Nephron (organoid): ENCODE results near the gene STARD10.

Experiments
- H3K27ac Mint-ChIP-seq, 3 experiments: 2 replicates each; pipeline ENCODE4 v1.8.0; 2020; ENCODE audit warnings: mixed read lengths in 3 of 3, mild to moderate bottlenecking in 2 of 3, moderate library complexity in 1 of 3
- H3K27me3 Mint-ChIP-seq: 2 replicates; pipeline ENCODE4 v1.8.0; 2021; ENCODE audit warnings: low read depth, mild to moderate bottlenecking, moderate library complexity, mixed read lengths
- H3K36me3 Mint-ChIP-seq: 2 replicates; pipeline ENCODE4 v1.8.0; 2020; ENCODE audit warnings: low read depth, mixed read lengths
- H3K4me1 Mint-ChIP-seq: 2 replicates; pipeline ENCODE4 v1.8.0; 2020; ENCODE audit warnings: mixed read lengths
- H3K4me3 Mint-ChIP-seq, 3 experiments: 2 replicates each; pipeline ENCODE4 v1.8.0; 2020; ENCODE audit warnings: mild to moderate bottlenecking in 3 of 3, mixed read lengths in 3 of 3, moderate library complexity in 2 of 3
- H3K9me3 Mint-ChIP-seq: 2 replicates; pipeline ENCODE4 v1.8.0; 2020; ENCODE audit warnings: mixed read lengths
- TF ChIP-seq, protein P1 (sequence below), 3 experiments: fragments of 200-600 bp; sonication (generic); IDR thresholded peaks; one replicate each; pipeline ENCODE4 v1.5.0; 2021; ENCODE audit warnings: antibody characterized with exemption in 3 of 3; ENCODE audit not compliant: unreplicated experiment in 3 of 3

Gene STARD10

GRCh38 chr11:72760539-72761405 lies 33.1 kb downstream of the STARD10 start:
- Mint-ChIP-seq H3K36me3 (peaks cover 17% of the 10 kb centered on the region), H3K9me3 (no peaks in the 10 kb centered on the region), H3K27me3 (peaks cover 7% of the 10 kb centered on the region), H3K4me3 (no peak overlapping the region), H3K4me1 (peaks cover 26% of the 10 kb centered on the region), H3K27ac (no peak overlapping the region)
- TF ChIP-seq, protein P1, sequence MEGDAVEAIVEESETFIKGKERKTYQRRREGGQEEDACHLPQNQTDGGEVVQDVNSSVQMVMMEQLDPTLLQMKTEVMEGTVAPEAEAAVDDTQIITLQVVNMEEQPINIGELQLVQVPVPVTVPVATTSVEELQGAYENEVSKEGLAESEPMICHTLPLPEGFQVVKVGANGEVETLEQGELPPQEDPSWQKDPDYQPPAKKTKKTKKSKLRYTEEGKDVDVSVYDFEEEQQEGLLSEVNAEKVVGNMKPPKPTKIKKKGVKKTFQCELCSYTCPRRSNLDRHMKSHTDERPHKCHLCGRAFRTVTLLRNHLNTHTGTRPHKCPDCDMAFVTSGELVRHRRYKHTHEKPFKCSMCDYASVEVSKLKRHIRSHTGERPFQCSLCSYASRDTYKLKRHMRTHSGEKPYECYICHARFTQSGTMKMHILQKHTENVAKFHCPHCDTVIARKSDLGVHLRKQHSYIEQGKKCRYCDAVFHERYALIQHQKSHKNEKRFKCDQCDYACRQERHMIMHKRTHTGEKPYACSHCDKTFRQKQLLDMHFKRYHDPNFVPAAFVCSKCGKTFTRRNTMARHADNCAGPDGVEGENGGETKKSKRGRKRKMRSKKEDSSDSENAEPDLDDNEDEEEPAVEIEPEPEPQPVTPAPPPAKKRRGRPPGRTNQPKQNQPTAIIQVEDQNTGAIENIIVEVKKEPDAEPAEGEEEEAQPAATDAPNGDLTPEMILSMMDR (IDR thresholded peaks at IDR 0.05; ENCODE audit: unreplicated experiment in 3 of 3) = no peak

- no peak overlapping the region for H3K4me3 Mint-ChIP-seq
- TF ChIP-seq, protein P1 (IDR thresholded peaks at IDR 0.05; ENCODE audit: unreplicated experiment in 3 of 3) = no peak
- H3K9me3 Mint-ChIP-seq = no peaks in the 10 kb centered on the region
- H3K27ac Mint-ChIP-seq = peak overlapping the region; percentile 26 to 71 (median 37)
- H3K4me1 Mint-ChIP-seq = peaks cover 28% of the 10 kb centered on the region
- H3K36me3 Mint-ChIP-seq = peaks cover 17% of the 10 kb centered on the region
- peaks cover 13% of the 10 kb centered on the region for H3K27me3 Mint-ChIP-seq
Measured at GRCh38 chr11:72759468-72759985, 34.3 kb downstream of the STARD10 start.

DNA sequence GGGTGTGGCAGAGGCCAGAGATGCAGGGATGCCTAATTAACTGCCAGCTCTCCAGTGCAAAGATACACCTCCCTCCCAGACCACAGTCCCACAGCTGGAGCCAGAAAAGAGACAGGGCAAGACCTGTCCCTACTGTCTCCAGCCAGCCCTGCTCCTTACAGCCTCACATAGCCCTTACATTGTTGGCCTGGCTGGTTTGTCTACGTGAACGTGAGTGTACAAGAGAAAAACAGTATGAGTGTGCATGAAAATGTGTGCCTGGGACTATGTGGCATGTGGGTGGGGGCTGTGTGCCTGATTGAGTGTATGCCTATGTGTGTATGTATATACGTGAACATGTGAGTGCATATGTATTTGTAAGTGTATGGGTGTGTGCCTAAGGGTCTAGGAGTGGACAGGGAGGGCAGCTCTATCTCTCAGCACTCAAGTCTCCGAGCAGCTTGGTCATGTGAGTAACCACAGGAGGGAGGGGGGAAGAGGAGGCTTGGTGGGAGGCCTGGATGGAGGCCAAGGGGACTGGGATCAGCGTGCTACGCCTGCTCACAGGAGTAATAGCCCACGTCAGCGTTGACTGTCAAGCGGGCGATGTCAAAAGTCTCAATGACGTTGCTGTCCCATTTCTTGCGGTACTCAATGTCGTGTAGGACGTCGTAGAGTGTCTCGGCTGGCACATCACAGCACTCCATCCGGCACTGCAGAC lies 35.0 kb downstream of the STARD10 start:
- Mint-ChIP-seq H3K4me3 (peak overlapping the region in 2 of 3 experiments; percentile 5 to 16), H3K27me3 (peaks cover 13% of the 10 kb centered on the region), H3K9me3 (no peaks in the 10 kb centered on the region), H3K27ac (peak overlapping the region; percentile 26 to 71 (median 37)), H3K36me3 (peaks cover 21% of the 10 kb centered on the region), H3K4me1 (peaks cover 28% of the 10 kb centered on the region)
- TF ChIP-seq, protein P1 (IDR thresholded peaks at IDR 0.05; ENCODE audit: unreplicated experiment in 3 of 3) = no peak

DNA sequence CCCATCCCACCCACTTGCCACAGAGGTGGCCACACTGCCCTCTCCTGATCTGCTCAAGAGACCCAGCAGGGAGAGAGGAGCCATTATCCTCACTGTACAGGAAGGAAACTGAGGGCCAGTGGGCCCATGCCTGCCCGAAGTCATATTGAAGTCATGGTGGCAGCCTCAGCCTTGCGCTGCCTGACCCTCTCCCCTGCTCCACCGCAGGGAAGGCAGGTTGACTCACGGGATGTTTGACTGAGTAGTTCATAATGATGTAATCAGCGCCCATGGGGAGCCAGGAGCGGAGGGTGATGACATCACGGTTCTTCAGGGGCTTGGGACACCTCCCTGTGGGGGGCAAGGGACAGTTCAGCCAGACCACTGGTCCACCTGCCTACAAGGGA lies 35.5 kb downstream of the STARD10 start:
- TF ChIP-seq, protein P1 (IDR thresholded peaks at IDR 0.05; ENCODE audit: unreplicated experiment in 3 of 3) = no peak
- Mint-ChIP-seq H3K27me3 (peaks cover 13% of the 10 kb centered on the region), H3K4me1 (peaks cover 28% of the 10 kb centered on the region), H3K36me3 (peaks cover 21% of the 10 kb centered on the region), H3K4me3 (no peak overlapping the region), H3K27ac (peak overlapping the region in 1 of 3 experiments; percentile 47), H3K9me3 (no peaks in the 10 kb centered on the region)

DNA sequence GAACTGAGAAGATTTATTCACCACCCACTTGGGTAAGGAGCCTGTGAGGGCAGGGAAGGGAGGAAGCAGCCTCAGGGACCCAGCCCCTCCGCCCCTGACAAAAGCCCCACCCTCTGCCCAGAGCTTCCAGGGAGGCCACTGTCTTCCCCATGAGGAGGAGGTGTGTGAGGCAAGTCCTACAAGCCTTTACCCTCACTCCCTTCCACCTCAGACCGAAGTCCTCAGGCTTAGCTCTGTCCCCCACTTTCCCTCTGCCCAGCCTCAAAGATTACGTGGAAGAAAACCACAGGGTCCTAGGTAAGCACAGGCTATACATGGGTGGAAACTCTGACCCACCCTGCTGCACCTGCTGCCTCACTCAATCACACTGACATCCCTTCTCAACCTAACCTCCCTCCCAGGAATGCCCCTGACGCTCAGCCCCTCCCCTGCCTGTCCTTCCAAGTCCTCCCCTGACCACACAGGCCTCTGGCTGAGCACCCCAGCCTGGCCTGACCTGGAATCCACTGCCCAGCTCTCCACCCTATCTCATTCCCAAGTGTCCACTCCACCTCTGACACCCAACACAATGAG lies 38.0 kb downstream of the STARD10 start:
- H3K4me3 Mint-ChIP-seq = peak overlapping the region in 1 of 3 experiments; percentile 34
- TF ChIP-seq, protein P1 (IDR thresholded peaks at IDR 0.05; ENCODE audit: unreplicated experiment in 3 of 3) = no peak
- peaks cover 23% of the 10 kb centered on the region for H3K4me1 Mint-ChIP-seq
- H3K36me3 Mint-ChIP-seq = peaks cover 18% of the 10 kb centered on the region
- H3K27ac Mint-ChIP-seq = peak overlapping the region in 2 of 3 experiments; percentile 22 to 36
- H3K9me3 Mint-ChIP-seq = no peaks in the 10 kb centered on the region
- H3K27me3 Mint-ChIP-seq = peaks cover 9% of the 10 kb centered on the region
